Measurements from ENCODE around the gene PNRC2. TPM values are rescaled to one million over a fixed set of nuclear protein-coding genes. Genes with fewer than 3 reads are reported as not detected.

Gene PNRC2
- polyA plus RNA-seq, 1 donor (not counting 4 experiments of a cell fraction or from before 2014, with no cell fraction given): 87.1 TPM

DNA sequence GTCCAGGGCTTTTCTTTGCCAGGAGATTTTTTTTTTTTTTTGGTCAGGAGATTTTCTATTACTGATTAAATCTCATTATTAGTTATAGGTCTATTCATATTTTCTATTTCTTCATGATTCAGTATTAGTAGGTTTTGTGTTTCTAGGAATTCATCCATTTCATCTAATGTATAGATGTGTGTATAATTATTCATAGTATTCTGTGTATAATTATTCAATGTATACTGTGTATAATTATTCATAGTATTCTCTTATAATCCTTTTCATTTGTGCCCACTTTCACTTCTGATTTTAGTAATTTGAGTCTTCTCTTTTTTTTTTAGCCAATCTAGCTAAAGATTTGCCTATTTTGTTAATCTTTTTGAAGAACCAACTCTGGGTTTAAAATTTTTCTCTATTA, 12.3 kb upstream of the PNRC2 start:
- Histone ChIP-seq H3K9ac (ENCODE audit: control insufficient read depth, extremely low read depth, insufficient read depth, low read length) (no peak overlapping the region), H3K27ac (ENCODE audit: control insufficient read depth, insufficient read depth, low read length) (no peak overlapping the region), H3K4me2 (ENCODE audit: control insufficient read depth, extremely low read depth, insufficient read depth, low read depth, low read length) (no peak overlapping the region), H3K4me1 (ENCODE audit: control insufficient read depth, extremely low read depth, insufficient read depth, low read length) (peaks cover 15% of the 10 kb centered on the region), H3K79me2 (ENCODE audit: control insufficient read depth, insufficient read depth, low read length) (no peaks in the 10 kb centered on the region), H4K20me1 (ENCODE audit: control insufficient read depth, extremely low read depth, insufficient read depth, low read length) (no peaks in the 10 kb centered on the region), H2AFZ (ENCODE audit: control insufficient read depth, low read length) (no peak overlapping the region), H3K4me3 (ENCODE audit: control insufficient read depth in 2 of 3, extremely low read depth in 1 of 3, insufficient read depth in 2 of 3, low read depth in 1 of 3, low read length in 3 of 3) (no peak overlapping the region), H3K27me3 (ENCODE audit: control insufficient read depth, extremely low read depth, insufficient read depth, low read length) (no peaks in the 10 kb centered on the region), H3K36me3 (ENCODE audit: control insufficient read depth in 2 of 2, extremely low read depth in 1 of 2, insufficient read depth in 2 of 2, low read length in 2 of 2) (no peaks in the 10 kb centered on the region), H3K9me3 (ENCODE audit: control insufficient read depth, low read depth, low read length) (no peaks in the 10 kb centered on the region), H3K9me1 (ENCODE audit: control insufficient read depth, extremely low read depth, insufficient read depth, low read length) (no peaks in the 10 kb centered on the region)
- dilution Hi-C loops (cut with MboI; ENCODE audit: extremely low pct_ligation_motif_present, low sequenced_read_pairs): no loop called here
- no peak for TF ChIP-seq CTCF (optimal IDR thresholded peaks at IDR 0.05 in 1 of 3, IDR thresholded peaks at IDR 0.05 in 1 of 3, conservative IDR thresholded peaks at IDR 0.05 in 1 of 3; ENCODE audit: extremely low read depth in 1 of 3, insufficient read depth in 2 of 3, low read length in 3 of 3)
- no peak for TF ChIP-seq EZH2 (IDR thresholded peaks at IDR 0.05; ENCODE audit: low read length)
- no peak for FAIRE-seq
- no peak for DNase-seq (ENCODE audit: low read depth, low spot score)

DNA sequence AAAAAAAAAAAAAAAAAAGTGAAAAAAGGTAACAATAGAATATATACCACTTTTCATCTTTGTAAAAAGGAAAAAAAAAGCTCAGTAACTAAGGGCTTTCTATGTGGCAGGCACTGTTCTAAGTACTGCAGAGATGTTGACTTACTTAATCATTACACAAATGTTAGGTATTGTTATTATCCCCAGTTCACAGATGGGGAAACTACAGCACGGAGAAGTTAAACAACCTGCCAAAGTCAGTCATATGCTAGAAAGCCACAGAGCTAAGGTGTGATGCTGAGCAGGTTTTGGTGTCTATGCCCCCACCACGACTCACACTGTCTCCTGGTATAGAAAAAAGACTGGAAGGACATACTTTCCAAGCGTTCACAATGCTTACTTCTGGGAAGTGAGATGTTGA, 6.6 kb upstream of the PNRC2 start:
- FAIRE-seq (no peak), DNase-seq (ENCODE audit: low read depth, low spot score) (no peak)
- Histone ChIP-seq H2AFZ (ENCODE audit: control insufficient read depth, low read length) (no peak overlapping the region), H3K4me3 (ENCODE audit: control insufficient read depth in 2 of 3, extremely low read depth in 1 of 3, insufficient read depth in 2 of 3, low read depth in 1 of 3, low read length in 3 of 3) (no peak overlapping the region), H3K27me3 (ENCODE audit: control insufficient read depth, extremely low read depth, insufficient read depth, low read length) (no peaks in the 10 kb centered on the region), H3K36me3 (ENCODE audit: control insufficient read depth in 2 of 2, extremely low read depth in 1 of 2, insufficient read depth in 2 of 2, low read length in 2 of 2) (no peaks in the 10 kb centered on the region), H3K27ac (ENCODE audit: control insufficient read depth, insufficient read depth, low read length) (no peak overlapping the region), H4K20me1 (ENCODE audit: control insufficient read depth, extremely low read depth, insufficient read depth, low read length) (no peaks in the 10 kb centered on the region), H3K9me3 (ENCODE audit: control insufficient read depth, low read depth, low read length) (no peaks in the 10 kb centered on the region), H3K9ac (ENCODE audit: control insufficient read depth, extremely low read depth, insufficient read depth, low read length) (no peak overlapping the region), H3K4me1 (ENCODE audit: control insufficient read depth, extremely low read depth, insufficient read depth, low read length) (peaks cover 46% of the 10 kb centered on the region), H3K79me2 (ENCODE audit: control insufficient read depth, insufficient read depth, low read length) (no peaks in the 10 kb centered on the region), H3K9me1 (ENCODE audit: control insufficient read depth, extremely low read depth, insufficient read depth, low read length) (no peaks in the 10 kb centered on the region), H3K4me2 (ENCODE audit: control insufficient read depth, extremely low read depth, insufficient read depth, low read depth, low read length) (no peak overlapping the region)
- TF ChIP-seq CTCF (optimal IDR thresholded peaks at IDR 0.05 in 1 of 3, IDR thresholded peaks at IDR 0.05 in 1 of 3, conservative IDR thresholded peaks at IDR 0.05 in 1 of 3; ENCODE audit: extremely low read depth in 1 of 3, insufficient read depth in 2 of 3, low read length in 3 of 3) (no peak), EZH2 (IDR thresholded peaks at IDR 0.05; ENCODE audit: low read length) (no peak)
- dilution Hi-C loops (cut with MboI; ENCODE audit: extremely low pct_ligation_motif_present, low sequenced_read_pairs): no loop called here

Measured in keratinocyte (primary cell).